Kidney (tissue), 14 donors: ENCODE data around the gene CACNA1F. TPM values are rescaled to one million over a fixed set of nuclear protein-coding genes. Genes with fewer than 3 reads are reported as not detected.

ENCODE experiments used
- DNase-seq, 5 donors: peaks; one replicate each; pipeline ENCODE4 v3.0.0-alpha.2; 2013 to 2020
- FAIRE-seq: peaks from 2 replicates; lab custom pipeline; 2012; peaks lifted over from hg19 to GRCh38; lab: Jason Lieb, UNC
- H3K27ac ChIP-seq, 2 donors: one replicate each; pipeline ENCODE4 v1.7.0; 2013; ENCODE audit warnings: low read depth in 2 of 2, low read length in 2 of 2, inconsistent platforms in 1 of 2
- H3K27me3 ChIP-seq: one replicate; pipeline ENCODE4 v1.7.1; 2013; ENCODE audit warnings: low read length, inconsistent platforms; ENCODE audit not compliant: control insufficient read depth, insufficient read depth
- H3K36me3 ChIP-seq, 3 donors: one replicate each; pipeline versions ENCODE4 v1.7.0 to v1.7.1; 2013; ENCODE audit warnings: low read length in 3 of 3, control low read depth in 1 of 3, inconsistent platforms in 1 of 3; ENCODE audit not compliant: insufficient read depth in 3 of 3, control insufficient read depth in 2 of 3
- H3K4me1 ChIP-seq, 3 donors: one replicate each; pipeline versions ENCODE4 v1.7.0 to v1.7.1; 2013; ENCODE audit warnings: low read length in 3 of 3, inconsistent platforms in 1 of 3, low read depth in 1 of 3; ENCODE audit not compliant: control insufficient read depth in 2 of 3, insufficient read depth in 2 of 3
- H3K4me3 ChIP-seq, 3 donors: one replicate each; pipeline versions ENCODE4 v1.7.0 to v1.8.1; 2013; ENCODE audit warnings: low read length in 3 of 3, control low read depth in 1 of 3, inconsistent platforms in 1 of 3
- H3K9ac ChIP-seq, 3 donors: one replicate each; pipeline versions ENCODE4 v1.7.0 to v1.7.1; 2013; ENCODE audit warnings: low read length in 3 of 3, control low read depth in 1 of 3, inconsistent platforms in 1 of 3
- H3K9me3 ChIP-seq, 3 donors: one replicate each; pipeline versions ENCODE4 v1.7.0 to v1.7.1; 2013; ENCODE audit warnings: low read length in 3 of 3, control low read depth in 1 of 3, inconsistent platforms in 1 of 3; ENCODE audit not compliant: control insufficient read depth in 2 of 3, insufficient read depth in 1 of 3
- CTCF ChIP-seq: IDR thresholded peaks from 3 replicates; pipeline ENCODE4 v1.5.1; 2012; ENCODE audit warnings: mild to moderate bottlenecking, moderate library complexity, borderline replicate concordance; ENCODE audit not compliant: insufficient read depth; ENCODE audit errors: extremely low read depth
- intact Hi-C: fragments of 100-400 bp; cut with DNase I; formaldehyde crosslinking; loops from one replicate; pipeline ENCODE4 v1.11.1; 2022
- polyA plus RNA-seq: library from polyadenylated mRNA; stranded (reverse); fragments of 350-450 nt; fragmentation: Illumina TruSeq; extraction: RNeasy Lipid Tissue Mini Kit (QIAGEN cat#74804); gene quantifications from one replicate; pipeline ENCODE4 v1.2.3, GENCODE V29; 2014; ENCODE audit warnings: low read depth, low replicate concordance; ENCODE audit not compliant: insufficient read depth
- total RNA-seq: library from RNA; stranded (reverse); fragmentation: NEBNext Ultra II Directional; extraction: Animal tissue kit (Norgen Biotek cat#: 25700); gene quantifications from one replicate; pipeline ENCODE4 v1.2.1, GENCODE V29; 2021
- donor health status: control.
- donor health status: control.
- donor health status: control.
- donor health status: control.
- donor health status: control.
- donor health status: DM: yes; HTN: yes; CAD: no.
- donor health status: Normal renal cell carcinoma (clear cell type).

CACNA1F gene
- total and polyA plus RNA-seq, 2 donors from 2014 or later, result 0.15 to 0.25 TPM

- Histone ChIP-seq H3K4me1 (no peaks in the 10 kb centered on the region), H3K4me3 (peak overlapping the region; percentile 44 to 65 (median 54)), H3K9me3 (no peaks in the 10 kb centered on the region), H3K27ac (peak overlapping the region; percentile 67 to 83), H3K27me3 (no peaks in the 10 kb centered on the region), H3K9ac (peak overlapping the region; percentile 15 to 73 (median 55)), H3K36me3 (no peaks in the 10 kb centered on the region)
- intact Hi-C loops, result no loop called here
- DNase-seq, result peak; percentile 95 to 98 (median 96)
- FAIRE-seq, result peak; percentile 100
- TF ChIP-seq CTCF, result no peak
Measured at GRCh38 chrX:49190821-49191573, 42.1 kb downstream of the CACNA1F start.

GRCh38 chrX:49189606-49190005 lies 43.5 kb downstream of the CACNA1F start:
- H3K4me1 ChIP-seq, result peaks cover 0 to 5% (median 0%) of the 10 kb centered on the region in 3 donors
- DNase-seq, result no peak
- no peaks in the 10 kb centered on the region for H3K9me3 ChIP-seq
- H3K4me3 ChIP-seq, result no peak overlapping the region
- FAIRE-seq, result no peak
- H3K27me3 ChIP-seq, result no peaks in the 10 kb centered on the region
- no peak for TF ChIP-seq CTCF
- intact Hi-C loops, result no loop called here
- H3K9ac ChIP-seq, result no peak overlapping the region
- no peak overlapping the region for H3K27ac ChIP-seq
- H3K36me3 ChIP-seq, result no peaks in the 10 kb centered on the region

- Histone ChIP-seq H3K27ac (no peak overlapping the region), H3K36me3 (no peaks in the 10 kb centered on the region), H3K9ac (no peak overlapping the region), H3K4me1 (peaks cover 0 to 5% (median 0%) of the 10 kb centered on the region in 3 donors), H3K4me3 (no peak overlapping the region), H3K9me3 (no peaks in the 10 kb centered on the region), H3K27me3 (no peaks in the 10 kb centered on the region)
- TF ChIP-seq CTCF, result no peak
- DNase-seq (no peak), FAIRE-seq (no peak)
- intact Hi-C loops, result no loop called here
Measured at GRCh38 chrX:49188468-49189076, 44.6 kb downstream of the CACNA1F start.
